NCI-H226 (cell line): ENCODE results near the gene DIS3L2.

ENCODE experiments used
- DNase-seq: peaks from one replicate; pipeline ENCODE4 v3.0.0-alpha.2; 2015

Gene DIS3L2

DNA sequence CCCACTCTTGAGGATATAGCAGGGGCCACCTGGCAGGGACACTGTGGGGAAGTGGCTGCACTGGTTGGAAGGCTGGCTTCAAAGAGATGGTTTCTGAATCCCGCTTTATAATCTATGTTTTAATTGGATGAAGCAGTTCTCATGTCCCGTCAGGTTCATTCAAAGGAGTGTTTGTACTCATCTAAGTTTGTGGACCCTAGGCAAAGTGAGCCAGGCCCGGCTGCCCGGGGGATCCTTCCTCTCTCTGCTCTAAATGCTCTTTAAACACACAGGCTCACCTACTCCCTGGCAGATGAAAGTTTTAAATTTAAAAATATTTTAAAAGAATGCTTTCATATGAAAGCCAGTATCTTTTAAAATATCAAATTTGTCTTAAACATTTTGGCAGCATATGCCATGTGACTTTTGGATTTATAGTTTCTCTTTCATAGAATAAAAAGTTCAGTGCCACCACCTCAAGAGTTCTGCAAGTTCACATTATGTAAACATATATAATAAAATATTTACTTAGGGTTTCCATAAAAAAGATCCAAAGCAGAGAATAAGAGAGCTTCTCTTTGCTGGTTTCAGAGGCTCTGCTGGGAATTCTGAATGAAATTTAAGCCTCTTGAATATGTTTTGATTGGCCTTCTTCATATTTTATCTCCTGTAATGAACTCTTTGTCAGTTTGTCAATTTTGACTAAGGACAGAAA, 273.6 kb downstream of the DIS3L2 start:
- no peak for DNase-seq

DNA sequence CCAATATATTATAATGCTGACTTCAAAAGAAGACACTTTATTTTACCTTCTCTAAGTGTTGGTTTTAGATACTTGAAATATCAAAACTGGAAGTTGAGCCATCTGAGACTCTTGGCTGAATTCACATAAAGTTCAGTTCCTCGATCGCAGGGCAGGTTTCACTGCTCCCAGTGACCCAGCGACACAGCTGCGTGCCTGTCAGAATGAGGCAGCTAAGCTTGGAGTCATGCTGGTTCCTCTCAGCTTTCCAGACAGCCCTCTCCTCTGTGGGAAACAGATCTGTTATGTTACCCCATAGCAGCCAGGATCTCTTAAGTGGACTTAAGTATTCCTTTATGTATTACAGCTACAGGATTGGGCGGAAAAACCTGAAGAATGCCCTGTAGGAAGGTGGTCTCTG, 274.2 kb downstream of the DIS3L2 start:
- no peak for DNase-seq

DNA sequence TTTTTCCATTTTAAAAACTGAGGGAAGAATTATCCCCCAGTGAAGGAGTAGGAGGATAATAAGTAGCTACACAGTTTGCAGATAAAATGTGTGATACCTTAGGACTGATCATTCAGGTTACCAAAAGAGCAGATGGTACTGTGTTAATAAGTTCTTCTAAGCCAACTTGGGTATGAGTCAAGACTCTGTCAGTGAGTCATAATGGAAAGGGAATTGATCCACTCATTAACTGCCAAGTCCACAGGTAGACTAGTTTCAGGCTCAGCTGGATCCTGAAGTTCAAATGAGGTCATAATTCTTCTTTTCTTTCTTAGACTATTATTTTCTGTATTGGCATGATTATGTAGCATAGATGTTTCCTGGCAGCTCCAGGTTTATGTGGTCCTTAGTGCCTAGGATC, 274.7 kb downstream of the DIS3L2 start:
- no peak for DNase-seq

DNA sequence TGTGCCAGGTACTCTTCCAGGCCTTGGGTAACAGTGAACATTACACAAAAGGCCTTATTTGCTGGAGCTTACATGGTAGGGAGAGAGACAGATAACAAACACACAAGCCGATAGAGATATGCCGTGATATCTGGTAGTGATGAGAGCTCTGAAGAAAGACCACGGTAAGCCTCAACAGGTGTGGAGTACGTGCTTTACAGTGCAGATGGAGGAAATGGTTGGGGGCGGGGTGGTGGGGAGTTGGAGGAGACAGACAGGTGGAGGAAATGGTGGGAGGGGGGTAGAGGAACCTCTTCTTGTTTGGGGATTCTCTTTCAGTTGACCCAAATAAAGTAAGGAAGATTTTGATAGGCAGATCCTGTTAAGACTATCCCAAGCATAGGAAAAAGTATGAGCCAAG, 276.0 kb downstream of the DIS3L2 start:
- no peak for DNase-seq

DNA sequence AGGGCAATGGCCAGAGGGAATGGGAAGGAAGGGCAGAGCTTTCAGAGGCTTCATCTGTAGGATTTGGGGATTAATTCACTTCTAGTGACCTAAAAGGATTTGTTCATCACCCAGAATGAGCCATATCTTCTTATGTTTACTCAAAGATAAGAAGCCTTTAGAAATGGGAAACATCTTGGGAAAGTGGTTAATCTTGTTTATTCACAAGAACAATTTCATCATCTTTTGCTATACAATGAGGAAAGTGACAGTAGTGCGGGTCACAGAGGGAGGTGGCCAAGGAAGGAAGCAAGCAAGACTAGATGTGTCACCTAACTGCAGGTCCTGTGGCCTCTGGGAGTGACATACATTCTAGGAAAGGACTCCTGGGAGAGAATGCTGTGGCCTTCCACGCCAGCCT, 276.6 kb downstream of the DIS3L2 start:
- no peak for DNase-seq

DNA sequence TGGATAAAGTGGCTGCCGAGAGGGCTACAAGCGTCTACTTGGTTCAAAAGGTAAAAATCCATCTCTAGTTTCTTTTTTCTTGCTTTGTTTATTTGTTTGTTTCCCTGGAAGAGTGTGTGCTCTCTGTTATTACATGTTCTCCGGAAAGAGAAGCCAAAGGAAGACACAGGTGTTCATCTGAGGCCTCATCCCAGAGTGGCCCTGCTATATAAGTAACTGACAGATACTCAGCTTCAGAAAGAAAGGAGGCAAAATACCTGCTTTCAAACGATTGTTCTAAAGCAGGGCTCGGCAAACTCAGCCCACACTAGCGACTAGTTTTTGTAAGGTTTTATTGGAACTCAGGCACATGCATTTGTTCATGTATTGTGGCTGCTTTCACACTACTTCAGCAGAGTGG, 277.1 kb downstream of the DIS3L2 start:
- no peak for DNase-seq

DNA sequence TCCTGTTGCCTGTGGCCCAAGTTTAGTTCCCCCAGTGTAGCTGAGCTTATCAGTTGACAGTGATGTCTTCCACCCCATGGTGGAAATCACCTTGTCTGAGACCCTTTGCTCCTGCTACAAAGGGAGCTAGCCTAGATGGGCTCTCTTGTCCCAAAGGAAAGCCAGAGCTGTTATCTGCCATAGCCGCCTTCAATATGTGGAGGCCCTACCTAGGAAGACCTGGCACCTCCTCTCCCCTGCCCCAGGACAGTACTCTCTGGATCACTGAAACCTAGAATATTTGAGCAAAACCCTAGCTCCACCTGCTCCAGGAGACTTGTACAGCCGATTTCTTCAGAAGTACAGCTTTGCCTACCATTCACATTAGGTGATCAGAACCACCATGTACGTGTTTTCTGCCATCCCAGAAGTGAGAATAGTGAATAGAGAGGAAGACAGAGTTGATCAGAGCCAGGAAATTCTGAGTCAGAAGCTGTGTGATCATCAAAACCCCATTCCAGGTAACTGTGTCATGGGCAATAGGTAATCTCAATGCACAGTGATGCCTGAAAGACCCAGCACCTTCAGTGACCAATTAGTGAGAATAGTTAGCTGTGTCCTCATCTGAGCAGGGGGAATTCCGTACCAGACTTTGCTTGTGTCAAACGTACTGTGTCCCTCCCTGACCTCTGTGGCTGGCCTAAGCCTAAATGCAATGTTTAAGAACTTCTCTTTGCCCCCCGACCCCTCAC, 278.6 kb downstream of the DIS3L2 start:
- DNase-seq, result no peak

DNA sequence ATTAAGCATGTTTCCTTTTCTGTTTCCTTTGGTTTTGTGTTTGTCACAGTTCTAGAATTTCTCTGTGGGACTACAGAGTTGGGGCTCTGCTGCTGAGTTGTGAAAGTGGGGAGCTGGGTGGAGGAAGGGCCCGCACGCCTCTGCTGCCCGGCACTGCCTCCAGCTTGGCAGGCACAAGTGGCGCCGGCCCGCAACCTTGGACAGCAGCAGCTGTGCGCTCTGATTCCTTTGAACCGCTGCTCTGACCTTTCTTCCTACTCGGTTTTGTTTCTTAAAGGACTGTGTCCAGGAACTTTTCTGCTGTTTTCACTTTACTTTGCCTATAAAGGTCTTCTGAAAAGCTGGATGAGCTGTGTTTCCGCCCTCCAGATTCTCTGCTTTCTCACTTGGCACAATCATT, 279.4 kb downstream of the DIS3L2 start:
- no peak for DNase-seq

DNA sequence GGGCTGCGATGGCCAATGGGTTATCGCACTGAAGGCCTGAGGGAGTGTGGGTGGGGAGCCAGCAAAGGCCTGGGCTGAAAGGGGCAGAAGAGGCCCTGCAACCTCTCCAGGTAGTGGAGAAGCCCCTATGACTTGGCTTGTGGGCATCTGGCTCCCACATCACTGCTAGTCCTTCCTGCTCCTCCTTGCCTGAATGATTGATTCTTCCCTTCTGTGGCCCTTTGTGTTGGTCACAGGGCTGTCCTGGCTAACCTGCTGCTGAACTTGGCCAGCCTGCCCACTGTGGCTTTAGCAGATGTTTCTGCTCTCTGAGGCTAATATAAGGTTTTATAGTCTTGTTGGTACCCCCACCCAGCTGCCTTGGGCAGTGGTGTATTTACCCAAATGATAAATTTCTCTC, 280.8 kb downstream of the DIS3L2 start:
- DNase-seq, result no peak

DNA sequence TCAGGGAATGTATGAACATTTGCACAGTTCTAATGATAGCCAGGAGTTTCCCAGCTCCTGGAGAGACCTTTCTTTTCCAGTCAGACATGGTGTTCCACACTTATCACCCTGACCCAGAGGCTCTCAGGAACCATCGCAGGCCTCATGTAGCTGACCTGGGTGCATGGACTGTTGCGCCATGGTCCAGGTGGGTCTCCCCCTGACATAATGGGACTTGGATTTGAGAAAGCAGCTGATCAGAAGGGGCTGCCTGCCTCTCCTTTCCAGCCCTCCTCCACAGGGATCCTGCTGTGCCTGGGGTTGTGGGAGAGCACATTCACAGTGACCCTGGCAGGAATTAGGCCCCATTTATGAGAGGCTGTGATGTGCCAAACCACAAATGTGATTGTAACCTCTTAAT, 283.6 kb downstream of the DIS3L2 start:
- no peak for DNase-seq

DNA sequence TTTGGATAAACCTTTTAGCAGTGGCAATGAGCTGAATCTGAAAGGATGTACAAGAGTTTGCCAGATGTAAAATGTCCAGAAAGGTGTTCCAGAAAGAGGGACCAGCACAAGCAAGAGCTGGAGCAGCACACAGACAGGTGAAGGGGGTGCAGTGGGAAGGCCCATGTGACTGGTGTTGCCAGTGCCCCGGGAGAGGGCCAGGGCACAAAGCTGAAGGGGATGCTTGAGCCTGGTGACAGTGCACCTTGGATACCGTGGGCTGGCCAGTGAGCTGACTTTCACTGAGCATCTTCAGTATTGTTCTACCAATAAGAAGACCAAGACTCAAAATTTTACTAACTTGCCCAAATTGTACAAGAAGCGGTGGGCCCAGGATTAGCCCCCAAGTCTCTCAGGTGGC, 284.7 kb downstream of the DIS3L2 start:
- DNase-seq, result no peak

DNA sequence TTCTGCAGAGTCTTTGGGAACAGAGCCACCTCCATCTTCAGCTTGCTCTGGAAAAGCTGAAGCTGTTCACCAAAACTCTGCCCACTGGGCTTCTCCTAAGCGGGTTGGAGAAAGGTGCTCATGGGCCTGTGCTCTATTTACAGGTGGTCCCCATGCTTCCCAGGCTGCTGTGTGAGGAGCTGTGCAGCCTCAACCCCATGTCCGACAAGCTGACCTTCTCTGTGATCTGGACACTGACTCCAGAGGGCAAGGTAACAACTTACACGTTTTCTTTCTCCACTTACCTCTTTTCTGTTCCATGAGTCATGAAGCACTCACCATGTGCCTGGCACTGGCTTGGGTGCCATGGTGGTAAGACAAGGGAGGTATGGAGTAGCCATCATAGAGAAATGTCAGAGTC, 287.6 kb downstream of the DIS3L2 start:
- no peak for DNase-seq

DNA sequence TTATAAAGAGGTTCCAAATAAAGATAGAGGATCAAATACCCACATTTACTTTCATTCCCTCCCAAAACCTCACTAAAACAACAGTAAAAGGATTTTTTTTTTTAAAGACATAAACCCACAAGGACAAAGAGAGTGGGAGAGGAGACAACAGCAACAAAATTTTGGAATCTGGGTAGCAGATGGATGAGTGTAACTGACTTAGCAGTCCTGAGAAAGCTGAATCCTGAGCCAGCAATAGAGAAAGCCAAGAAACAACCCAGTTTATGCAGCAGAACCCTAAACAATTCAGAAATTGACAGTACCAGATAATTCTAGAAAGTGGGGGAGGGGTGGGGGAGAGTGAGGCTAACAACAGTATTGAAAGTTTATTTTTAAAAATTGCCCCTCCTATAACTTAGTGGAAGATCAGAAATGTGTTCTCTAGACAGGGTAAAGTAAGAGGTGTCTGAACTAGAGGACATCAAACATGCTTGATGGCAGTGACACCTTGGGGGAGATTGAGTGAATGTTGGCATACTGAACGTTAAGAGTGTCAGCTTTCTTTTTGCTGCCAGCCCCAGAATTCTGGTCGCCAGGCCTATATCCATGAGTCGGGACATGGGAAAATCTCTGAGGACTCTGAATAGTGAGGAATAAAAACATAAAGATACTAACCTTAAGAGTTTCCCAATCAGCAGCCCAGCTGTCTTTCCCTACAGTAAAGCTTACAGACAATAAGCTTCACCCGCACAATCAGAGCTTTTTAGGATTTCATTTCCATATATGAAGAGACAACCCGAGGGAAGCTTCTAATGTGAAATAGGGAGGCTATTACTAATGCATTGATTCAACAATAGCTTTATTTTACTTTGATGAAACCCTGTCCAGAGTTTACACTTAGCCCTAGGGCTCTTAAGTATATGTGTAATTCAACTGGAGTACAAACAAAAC, 289.0 kb downstream of the DIS3L2 start:
- no peak for DNase-seq

DNA sequence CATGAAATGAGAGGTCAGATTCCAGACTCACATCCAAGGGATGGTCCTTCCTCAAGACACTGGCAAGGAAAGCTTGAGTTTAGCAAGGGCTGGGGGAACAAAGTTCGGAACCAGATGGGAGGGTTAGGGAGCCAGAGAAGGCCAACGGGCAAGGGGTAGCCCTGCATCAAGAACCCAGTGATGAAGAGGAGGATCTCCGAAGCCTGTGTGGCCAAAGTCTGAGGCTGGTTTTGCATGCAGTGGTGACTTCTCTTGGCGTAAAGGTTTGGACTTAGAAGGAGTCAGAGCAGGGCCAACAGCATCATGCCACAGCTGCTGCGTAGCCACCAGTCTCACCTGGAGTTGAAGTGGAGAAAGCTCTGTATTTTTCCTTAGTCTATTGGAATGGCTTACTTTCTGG, 293.5 kb downstream of the DIS3L2 start:
- no peak for DNase-seq

DNA sequence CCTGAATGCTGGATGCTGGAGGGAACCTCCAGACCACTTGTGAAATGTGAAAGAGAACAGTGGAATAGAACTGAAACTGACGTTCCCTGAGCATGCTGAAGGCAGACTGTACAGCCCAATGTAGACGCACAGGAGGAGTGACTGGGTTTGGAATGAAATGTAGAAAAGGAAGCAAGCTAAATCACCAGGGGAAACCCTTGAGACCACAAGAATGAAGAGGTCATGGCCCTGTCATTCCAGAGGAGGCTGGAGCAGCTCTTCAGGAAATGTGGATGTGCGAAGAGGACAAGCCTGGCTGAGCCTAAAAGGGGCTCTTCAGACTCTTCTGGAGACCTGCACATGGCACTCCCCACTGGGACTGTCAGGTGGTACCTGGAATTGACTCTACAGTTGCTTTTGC, 298.6 kb downstream of the DIS3L2 start:
- DNase-seq, result peak; percentile 88

DNA sequence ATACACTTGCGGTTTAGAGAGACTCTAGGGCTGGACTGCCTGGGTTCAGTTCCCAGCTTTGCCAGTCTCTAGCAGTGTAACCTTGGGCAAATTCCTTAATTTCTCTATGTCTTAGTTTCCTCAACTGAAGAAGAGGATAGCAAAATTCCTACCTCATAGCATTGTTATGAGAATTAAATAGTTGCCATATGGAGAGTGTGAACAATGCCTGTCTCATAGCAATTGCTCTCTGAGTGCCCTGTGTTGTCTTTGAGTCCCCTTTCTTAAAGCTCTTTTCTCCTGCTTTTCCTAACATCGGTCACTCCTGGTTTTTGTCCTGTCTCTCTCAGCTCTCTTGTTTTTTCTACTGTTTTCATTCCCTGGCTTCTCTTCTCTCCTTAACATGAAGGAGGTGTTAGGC, 300.3 kb downstream of the DIS3L2 start:
- DNase-seq, result no peak

DNA sequence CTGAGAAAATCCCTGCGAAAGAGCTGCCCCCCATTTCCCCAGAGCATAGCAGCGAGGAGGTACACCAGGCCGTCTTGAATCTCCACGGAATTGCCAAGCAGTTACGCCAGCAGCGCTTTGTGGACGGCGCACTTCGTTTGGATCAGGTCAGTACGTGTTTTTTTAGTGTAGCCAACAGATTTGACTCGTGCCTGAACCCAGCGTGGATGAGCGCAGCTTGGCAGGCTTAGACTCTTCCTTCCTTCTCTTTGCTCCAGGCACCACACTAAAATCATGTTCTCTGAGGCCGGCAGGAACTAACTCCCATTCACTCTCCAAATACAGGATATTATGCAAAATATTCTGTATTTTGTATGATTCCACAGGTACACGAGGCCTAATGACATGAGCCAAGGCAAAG, 301.8 kb downstream of the DIS3L2 start:
- DNase-seq, result no peak

DNA sequence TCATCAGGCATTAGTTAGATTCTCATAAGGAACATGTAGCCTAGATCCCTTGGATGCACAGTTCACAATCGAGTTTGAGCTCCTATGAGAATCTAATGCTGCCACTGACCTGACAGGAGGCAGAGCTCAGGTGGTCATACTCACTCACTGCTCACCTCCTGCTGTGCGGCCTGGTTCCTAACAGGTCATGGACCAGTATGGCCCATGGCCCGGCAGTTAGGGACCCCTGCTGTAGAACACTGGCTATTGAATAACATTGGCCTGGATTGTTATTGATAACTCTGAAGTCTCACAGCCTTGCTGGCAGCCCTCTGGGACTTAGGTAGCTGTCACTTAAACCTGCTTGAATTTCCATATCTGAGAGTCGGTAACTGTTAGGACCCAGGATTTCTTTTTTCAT, 302.6 kb downstream of the DIS3L2 start:
- DNase-seq, result no peak

DNA sequence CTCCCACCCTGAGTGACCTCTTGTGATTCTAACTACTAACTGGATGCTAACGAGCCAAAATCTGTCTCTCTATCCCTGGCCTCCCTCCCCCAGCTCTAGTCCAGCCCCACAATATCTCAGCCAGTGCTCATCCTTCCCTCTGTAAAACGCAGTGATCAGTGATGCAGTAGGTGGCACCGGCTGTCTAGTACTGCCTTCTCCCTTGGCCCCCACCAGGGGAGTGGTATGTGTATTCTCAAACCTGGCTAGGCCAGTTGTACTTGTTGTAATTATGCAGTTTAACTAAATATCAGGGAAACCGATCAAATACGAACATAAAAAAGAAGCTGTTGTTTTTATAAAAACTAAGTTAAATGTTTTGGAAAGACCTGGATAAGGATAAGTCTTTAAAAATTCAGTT, 303.8 kb downstream of the DIS3L2 start:
- DNase-seq, result no peak

DNA sequence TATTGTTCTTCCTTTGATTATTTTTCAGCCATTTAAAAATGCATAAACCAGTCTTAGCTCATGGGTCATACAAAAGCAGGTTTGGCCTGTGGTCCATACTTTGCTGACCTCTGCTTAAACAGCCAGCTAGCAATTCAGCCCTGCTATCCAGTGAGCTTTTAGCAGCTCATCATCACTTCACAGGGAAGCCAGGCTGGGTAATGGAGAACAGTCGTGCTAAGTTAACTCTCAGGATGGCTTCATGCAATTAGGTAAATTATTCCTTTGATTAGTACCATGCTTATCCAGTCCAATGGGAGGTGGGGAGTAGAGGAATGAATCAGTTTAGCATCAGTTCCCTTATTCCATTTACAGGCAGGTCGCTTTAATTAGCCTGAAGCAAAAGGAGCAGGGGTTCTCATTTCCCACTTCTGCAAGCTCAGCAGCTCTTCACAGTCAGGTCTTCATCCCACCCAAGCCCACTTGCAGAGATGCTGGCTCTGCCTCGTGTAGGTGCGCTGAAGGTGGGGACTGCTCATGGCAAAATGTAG, 307.2 kb downstream of the DIS3L2 start:
- no peak for DNase-seq

DNA sequence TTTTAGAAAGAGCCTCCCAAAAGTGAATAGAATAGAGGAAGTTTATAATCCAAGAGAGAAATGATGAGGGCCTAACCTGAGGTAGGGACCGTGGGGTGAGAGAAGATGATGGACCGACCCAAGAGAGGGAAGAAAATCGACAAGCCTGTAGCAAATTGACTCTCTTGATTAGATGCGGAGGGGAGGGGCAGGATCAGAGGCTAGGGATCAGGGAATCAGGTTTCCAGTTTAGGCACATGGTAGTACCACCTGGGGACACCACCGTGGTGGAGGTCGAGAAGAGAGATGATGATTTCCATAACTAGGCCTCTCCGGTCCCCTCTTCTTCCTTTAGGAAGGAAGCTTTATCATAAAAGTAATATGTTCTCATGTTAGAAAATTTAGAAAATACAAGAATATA, 308.4 kb downstream of the DIS3L2 start:
- no peak for DNase-seq

DNA sequence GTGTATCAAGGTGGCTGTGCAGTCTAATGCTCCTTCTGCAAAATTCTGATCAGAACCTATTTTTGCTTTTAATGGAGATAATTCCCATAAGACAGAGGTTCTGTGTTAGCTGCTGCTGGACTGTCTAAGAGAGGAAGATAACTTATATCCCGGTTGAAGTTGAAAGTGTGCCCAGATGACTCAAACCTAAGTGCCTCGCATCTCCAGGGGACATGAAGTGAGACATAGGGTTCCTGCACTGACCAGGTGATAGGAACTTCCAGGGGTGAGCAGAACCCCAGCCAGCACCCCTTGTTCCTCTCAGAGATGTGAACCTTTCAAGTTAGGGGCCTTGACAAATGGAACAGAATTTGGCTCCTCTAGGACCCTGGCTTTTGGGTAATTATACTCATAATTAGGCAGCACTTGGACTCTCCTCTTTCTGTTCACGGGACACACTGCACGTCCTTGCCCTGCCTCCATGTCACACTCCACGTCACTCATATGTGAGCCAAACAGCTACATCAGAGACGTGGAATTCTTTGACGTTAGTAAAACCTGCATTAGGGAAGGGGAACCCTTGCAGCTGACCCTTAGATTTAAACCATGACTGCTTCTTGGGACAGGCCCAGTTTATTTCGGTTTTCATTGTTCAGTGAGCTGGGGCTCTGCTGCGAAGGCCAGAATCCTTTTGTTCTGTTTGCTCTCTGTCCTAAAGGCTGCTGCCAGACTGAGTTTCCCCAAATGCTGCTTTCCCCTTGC, 312.6 kb downstream of the DIS3L2 start:
- no peak for DNase-seq

DNA sequence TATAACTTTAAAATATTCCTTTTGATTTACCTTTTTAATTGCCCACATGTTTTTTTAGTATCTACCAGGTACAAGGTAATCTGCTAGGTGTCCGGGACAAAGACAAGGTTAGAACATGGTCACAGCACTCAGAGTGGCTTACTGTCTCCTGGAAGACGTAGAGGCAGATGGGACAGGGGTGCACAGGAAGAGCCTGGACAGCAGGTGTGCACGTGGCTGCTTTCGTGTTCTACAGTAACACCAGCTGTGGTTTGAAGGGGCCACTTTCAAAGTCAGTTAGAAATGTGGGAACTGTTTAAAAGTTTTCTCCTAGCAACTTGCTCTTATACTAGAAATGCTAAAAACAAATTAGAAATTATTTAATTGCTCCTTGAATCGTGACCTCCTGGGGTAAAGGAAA, 314.2 kb downstream of the DIS3L2 start:
- DNase-seq, result no peak
